ENCODE results near the gene SMARCA4.
A peak's percentile ranks its signal among the peaks of the same experiment; 100 is the strongest.

The SMARCA4 gene

DNA sequence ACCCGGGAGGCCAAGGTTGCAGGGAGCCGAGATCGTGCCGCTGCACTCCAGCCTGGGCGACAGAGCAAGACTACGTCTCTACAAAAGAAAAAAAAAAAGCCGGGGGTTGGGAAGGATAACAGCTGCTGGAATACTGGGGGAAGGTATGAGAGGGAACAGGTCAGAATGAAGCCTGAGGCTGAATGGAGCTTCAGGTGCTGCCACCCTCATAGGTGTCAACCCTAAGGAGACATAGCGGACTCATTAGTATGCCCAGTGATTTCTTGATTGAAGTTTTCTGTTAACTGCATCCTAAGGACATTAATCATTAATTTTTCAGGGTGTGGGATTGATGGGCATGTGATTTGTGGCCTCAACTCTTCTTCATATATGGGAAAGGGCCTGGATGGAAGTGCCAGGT, 6.0 kb downstream of the SMARCA4 start:
- no peak for FAIRE-seq
- DNase-seq (ENCODE audit: insufficient read length): no peak
- TF ChIP-seq POLR2AphosphoS5 (IDR thresholded peaks at IDR 0.05; ENCODE audit: low read depth, low read length): no peak
- no peak for TF ChIP-seq POLR2A (IDR thresholded peaks at IDR 0.05; ENCODE audit: low read depth, low read length)
- TF ChIP-seq TAF1 (IDR thresholded peaks at IDR 0.05; ENCODE audit: borderline replicate concordance, low read depth, low read length): no peak

DNA sequence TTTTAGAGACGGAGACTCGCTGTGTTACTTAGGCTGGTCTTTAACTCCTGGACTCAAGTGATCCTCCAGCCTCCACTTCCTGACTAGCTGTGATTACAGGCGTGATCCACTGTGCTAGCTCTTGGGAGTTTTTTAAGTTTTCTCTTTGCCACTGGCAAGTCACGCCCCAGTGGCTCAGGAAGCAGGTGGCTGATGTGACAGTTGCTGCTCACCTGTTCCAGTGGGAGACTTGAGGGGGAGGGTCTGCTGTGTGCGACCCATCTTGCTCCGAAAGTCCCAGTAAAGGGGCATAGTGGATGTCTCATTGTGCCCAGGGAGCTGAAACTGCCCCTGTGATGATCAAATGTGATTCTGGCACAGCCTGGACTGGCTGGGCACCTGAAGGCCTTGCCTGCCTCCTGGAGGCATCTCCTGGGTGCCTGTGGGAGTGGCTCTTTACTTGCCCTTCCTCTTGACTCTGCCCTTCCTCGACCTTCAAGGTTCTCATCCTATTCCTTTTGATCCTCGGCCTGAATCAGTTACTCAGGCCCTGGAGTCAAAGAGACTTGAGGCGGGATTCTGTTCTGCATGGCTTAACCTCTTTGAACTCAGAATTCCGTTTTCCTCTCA, 7.8 kb downstream of the SMARCA4 start:
- DNase-seq (ENCODE audit: insufficient read length) (no peak), FAIRE-seq (no peak)
- no peak for TF ChIP-seq POLR2A (IDR thresholded peaks at IDR 0.05; ENCODE audit: low read depth, low read length)
- no peak for TF ChIP-seq TAF1 (IDR thresholded peaks at IDR 0.05; ENCODE audit: borderline replicate concordance, low read depth, low read length)
- TF ChIP-seq POLR2AphosphoS5 (IDR thresholded peaks at IDR 0.05; ENCODE audit: low read depth, low read length): no peak

DNA sequence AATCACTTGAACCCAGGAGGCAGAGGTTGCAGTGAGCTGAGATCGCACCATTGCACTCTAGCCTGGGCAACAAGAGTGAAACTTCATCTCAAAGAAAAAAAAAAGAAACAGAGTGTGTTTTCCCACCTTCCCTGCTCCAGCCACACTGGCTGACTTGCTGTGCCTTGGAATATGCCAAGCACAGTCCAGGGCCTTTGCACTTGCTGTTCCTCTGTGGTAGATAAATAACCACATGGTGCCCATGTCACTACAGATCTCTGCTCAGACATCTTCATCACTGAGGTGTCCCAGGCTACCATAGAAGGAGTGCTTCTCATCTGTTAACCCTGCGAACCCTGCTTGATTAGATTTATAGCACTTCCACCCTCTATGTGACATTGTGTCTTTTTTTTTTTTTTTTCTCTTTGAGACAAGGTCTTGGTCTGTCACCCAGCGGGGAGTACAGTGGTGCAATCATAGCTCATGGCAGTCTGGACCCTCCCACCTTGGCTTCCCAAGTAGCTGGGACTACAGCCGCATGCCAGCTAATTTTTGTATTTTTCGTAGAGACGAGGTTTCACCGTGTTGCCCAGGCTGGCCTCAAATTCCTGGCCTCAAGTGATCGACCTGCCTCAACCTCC, 10.4 kb downstream of the SMARCA4 start:
- FAIRE-seq: no peak
- no peak for TF ChIP-seq TAF1 (IDR thresholded peaks at IDR 0.05; ENCODE audit: borderline replicate concordance, low read depth, low read length)
- no peak for TF ChIP-seq POLR2A (IDR thresholded peaks at IDR 0.05; ENCODE audit: low read depth, low read length)
- no peak for TF ChIP-seq POLR2AphosphoS5 (IDR thresholded peaks at IDR 0.05; ENCODE audit: low read depth, low read length)
- no peak for DNase-seq (ENCODE audit: insufficient read length)

DNA sequence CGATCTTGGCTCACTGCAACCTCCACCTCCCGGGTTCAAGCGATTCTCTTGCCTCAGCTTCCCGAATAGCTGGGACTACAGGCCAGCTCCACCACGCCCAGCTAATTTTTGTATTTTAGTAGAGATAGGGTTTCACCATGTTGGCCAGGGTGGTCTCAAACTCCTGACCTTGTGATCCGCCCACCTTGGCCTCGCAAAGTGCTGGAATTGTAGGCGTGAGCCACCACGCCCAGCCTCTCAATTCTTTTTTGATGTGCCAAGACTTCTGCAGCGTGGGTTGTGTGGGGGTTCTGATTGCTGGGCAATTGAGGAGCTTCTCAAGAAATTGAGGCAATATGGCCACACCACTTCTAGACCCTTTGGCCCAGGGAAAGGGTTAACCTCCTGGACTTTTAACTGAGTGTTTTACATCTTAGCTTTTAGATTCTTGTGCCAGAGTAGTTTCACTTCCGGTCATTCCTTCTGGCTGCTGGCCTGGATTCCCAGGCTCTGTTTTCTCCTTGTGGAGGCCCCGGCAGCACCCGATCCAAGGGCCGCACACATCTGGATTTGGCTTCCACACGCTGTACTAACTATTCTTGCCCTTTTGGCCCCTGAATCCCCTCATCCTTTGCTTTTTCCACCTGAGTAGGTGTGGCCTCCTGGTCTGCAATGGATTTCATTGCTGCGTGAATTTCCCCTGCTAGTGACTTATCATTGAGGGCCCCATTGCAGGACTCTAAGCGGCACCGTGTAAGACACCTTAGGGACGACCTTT, 14.7 kb downstream of the SMARCA4 start:
- FAIRE-seq (no peak), DNase-seq (ENCODE audit: insufficient read length) (no peak)
- no peak for TF ChIP-seq TAF1 (IDR thresholded peaks at IDR 0.05; ENCODE audit: borderline replicate concordance, low read depth, low read length)
- no peak for TF ChIP-seq POLR2A (IDR thresholded peaks at IDR 0.05; ENCODE audit: low read depth, low read length)
- no peak for TF ChIP-seq POLR2AphosphoS5 (IDR thresholded peaks at IDR 0.05; ENCODE audit: low read depth, low read length)

DNA sequence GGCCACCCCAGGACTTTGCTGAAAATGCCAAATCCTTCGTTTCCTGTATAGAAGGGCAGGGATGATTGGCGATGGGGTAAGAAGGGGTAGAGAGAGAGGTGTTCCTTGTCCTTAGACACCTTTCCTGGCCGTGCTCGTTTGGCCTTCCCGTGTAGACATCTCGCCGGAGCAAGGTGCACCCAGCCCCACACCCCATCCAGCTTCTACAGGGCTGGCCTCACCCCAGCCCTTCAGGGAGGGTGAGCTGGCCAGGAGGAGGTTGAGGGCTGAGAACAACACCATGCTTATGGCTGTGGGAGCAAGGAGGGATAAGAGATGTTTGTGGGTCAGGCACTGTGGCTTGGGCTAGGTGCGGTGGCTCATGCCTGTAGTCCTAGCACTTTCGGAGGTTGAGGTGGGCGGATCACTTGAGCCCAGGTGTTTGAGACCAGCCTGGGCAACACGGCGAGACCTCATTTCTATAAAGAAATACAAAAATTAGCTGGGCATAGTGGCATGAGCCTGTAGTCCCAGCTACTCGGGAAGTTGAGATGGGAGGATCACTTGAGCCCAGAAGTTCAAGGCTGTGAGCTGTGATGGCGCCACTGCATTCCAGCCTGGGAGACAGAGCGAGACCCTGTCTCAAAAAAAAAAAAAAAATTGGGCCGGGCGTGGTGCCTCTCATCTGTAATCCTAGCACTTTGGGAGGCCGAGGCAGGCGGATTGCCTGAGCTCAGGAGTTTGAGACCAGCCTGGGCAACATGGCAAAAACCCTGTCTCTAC, 15.5 kb downstream of the SMARCA4 start:
- DNase-seq (ENCODE audit: insufficient read length): no peak

DNA sequence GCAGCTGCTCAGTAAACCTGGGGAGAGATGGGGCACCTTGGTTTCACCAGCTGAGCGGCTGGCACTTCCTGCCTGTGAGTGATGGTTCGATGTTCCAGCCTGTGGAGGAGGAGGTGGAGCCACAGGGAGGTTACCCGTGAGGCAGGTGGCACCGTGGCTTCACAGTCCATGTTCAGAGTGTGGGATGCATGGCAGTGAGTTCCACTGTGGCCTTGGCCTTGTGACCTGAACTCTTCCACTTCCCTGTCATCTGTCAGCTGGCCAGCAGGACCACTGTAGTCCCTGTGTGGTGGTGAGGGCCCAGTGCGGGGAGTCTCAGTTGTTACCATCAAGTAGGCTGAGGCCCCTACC, 16.9 kb downstream of the SMARCA4 start:
- TF ChIP-seq POLR2AphosphoS5 (IDR thresholded peaks at IDR 0.05; ENCODE audit: low read depth, low read length) (no peak), TAF1 (IDR thresholded peaks at IDR 0.05; ENCODE audit: borderline replicate concordance, low read depth, low read length) (no peak), POLR2A (IDR thresholded peaks at IDR 0.05; ENCODE audit: low read depth, low read length) (no peak)
- FAIRE-seq: peak; percentile 56

More for the DNA sequence above, 15.5 kb downstream of the SMARCA4 start:
- FAIRE-seq: no peak
- TF ChIP-seq POLR2A (IDR thresholded peaks at IDR 0.05; ENCODE audit: low read depth, low read length): no peak
- TF ChIP-seq POLR2AphosphoS5 (IDR thresholded peaks at IDR 0.05; ENCODE audit: low read depth, low read length): no peak

DNA sequence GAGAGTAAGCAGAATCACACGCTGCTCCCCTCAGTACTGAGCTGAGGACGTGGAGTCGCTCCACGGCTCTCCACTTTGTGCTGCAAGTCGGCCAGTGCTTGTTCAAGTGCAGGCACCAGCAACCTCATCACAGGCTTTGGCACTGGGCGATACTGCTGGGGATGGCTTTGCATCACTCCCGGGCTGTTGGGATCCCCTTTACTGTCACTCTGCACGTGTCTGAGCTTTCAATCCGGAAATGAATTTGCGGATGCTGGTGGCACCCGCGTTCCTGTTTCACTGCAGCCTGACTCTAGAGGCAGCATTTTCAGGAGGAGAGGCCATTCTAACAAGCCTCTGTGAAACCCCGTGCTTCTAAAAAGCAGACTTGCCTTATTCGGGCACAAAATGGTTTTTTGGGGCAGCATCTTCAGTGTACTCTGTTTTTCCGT, 19.1 kb downstream of the SMARCA4 start:
- no peak for FAIRE-seq
- DNase-seq (ENCODE audit: insufficient read length): no peak
- TF ChIP-seq POLR2AphosphoS5 (IDR thresholded peaks at IDR 0.05; ENCODE audit: low read depth, low read length) (no peak), POLR2A (IDR thresholded peaks at IDR 0.05; ENCODE audit: low read depth, low read length) (no peak), TAF1 (IDR thresholded peaks at IDR 0.05; ENCODE audit: borderline replicate concordance, low read depth, low read length) (no peak)

More for the DNA sequence above, 16.9 kb downstream of the SMARCA4 start:
- no peak for DNase-seq (ENCODE audit: insufficient read length)

DNA sequence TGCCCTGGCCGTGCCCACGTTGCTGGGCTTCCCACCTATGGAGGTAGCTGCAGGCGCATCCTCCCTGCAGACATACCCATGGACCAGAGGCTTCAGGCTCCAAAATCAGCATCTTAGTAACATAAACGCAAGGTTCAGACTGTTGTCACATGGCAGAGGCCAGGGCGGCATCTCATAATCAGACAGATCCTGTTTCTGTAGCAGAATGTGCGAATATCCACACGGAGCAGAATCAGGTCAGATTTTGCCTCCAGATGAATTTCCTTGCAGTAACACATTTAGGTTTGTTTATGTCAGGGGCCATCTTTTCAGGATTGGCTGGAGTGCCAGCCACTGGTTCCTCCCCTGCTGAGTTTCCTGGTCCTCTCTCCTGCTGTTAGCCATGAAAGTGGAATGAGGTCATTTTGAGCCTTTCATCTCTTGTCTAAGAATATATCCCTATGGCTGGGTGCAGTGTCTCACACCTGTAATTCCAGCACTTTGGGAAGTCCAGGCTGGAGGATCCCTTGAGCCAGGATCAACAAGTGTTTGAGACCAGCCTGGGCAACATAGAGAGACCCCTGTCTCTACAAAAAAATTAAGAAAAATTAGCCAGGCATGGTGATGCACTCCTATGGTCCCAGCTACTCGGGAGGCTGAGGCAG, 20.5 kb downstream of the SMARCA4 start:
- DNase-seq (ENCODE audit: insufficient read length) (no peak), FAIRE-seq (no peak)
- TF ChIP-seq TAF1 (IDR thresholded peaks at IDR 0.05; ENCODE audit: borderline replicate concordance, low read depth, low read length): no peak

DNA sequence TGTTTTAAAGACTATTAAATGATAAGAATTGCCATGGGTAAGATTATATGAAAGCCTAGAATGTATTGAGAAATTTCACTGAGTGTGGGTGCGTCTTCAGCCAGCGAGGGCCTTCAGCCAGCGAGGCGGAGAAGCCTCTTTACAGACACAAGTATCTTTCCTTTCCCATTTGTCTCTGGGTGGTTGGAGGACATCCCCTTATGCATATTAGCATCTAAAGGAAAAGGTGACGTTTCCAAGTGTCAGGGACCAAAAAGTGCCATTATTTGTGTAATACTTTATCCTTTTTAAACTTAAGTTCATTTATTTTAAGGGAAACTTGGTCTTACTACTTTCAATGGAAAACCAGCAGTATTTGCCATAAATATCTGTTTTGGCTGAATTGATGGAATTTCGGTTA, 22.2 kb downstream of the SMARCA4 start:
- no peak for FAIRE-seq
- DNase-seq (ENCODE audit: insufficient read length): no peak
- TF ChIP-seq TAF1 (IDR thresholded peaks at IDR 0.05; ENCODE audit: borderline replicate concordance, low read depth, low read length): no peak
- no peak for TF ChIP-seq POLR2A (IDR thresholded peaks at IDR 0.05; ENCODE audit: low read depth, low read length)
- TF ChIP-seq POLR2AphosphoS5 (IDR thresholded peaks at IDR 0.05; ENCODE audit: low read depth, low read length): no peak

DNA sequence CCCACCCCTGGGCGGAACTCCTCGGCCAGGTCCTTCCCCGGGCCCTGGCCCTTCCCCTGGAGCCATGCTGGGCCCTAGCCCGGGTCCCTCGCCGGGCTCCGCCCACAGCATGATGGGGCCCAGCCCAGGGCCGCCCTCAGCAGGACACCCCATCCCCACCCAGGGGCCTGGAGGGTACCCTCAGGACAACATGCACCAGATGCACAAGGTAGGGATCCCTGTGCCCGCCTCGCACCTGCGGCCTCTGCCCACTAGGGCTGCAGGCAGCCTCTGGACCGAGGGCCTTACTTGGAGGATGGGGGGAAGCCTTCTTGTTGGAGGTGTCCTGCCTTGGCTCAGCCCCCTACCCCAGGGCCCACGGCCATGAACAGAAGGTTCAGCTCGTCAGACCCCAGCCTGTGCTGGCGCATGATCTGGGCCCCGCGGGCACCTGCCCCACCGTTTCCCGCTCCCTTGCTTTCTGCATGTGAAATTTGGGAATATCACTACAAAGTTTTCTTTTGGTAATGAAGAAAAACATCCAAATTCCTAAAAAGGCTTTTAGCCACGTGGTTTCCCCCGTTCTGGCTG, 23.4 kb downstream of the SMARCA4 start:
- DNase-seq (ENCODE audit: insufficient read length): no peak
- no peak for TF ChIP-seq POLR2A (IDR thresholded peaks at IDR 0.05; ENCODE audit: low read depth, low read length)
- TF ChIP-seq TAF1 (IDR thresholded peaks at IDR 0.05; ENCODE audit: borderline replicate concordance, low read depth, low read length): no peak
- FAIRE-seq: no peak

DNA sequence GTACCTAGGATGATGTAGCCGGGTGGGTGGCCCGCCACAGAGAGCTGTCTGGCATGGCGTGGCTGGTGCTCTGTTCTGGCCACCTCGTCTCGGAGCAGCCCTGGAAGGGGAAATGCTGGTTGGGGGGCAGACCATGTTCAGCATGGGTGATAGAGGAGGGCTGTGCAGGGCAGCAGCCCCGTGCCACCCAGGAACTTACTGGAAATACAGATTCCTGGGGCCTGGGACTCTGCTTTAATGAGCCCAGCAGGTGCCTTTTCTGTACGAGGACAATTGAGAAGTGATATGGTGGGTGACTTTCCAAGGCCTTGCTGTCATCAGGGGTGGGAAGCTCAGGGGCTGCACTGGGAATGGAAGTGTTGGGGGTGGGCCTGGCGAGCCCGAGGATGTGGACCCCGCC, 24.7 kb downstream of the SMARCA4 start:
- no peak for FAIRE-seq
- no peak for DNase-seq (ENCODE audit: insufficient read length)
- TF ChIP-seq POLR2AphosphoS5 (IDR thresholded peaks at IDR 0.05; ENCODE audit: low read depth, low read length) (no peak), TAF1 (IDR thresholded peaks at IDR 0.05; ENCODE audit: borderline replicate concordance, low read depth, low read length) (no peak), POLR2A (IDR thresholded peaks at IDR 0.05; ENCODE audit: low read depth, low read length) (no peak)
